ENCODE data around the gene CELF1.

- TF ChIP-seq POLR2A (IDR thresholded peaks at IDR 0.05; ENCODE audit: low read depth, low read length): no peak
- no peak for TF ChIP-seq CTCF (conservative IDR thresholded peaks at IDR 0.05; ENCODE audit: low read depth, low read length)
- TF ChIP-seq SMC3 (IDR thresholded peaks at IDR 0.05; ENCODE audit: low read depth, low read length): no peak
- 0 out of 2 replicates have a peak, but pooled peaks have one; percentile 30 for TF ChIP-seq BHLHE40 (IDR thresholded peaks at IDR 0.05; ENCODE audit: low read depth, low read length)
- no peak for TF ChIP-seq RFX5 (IDR thresholded peaks at IDR 0.05; ENCODE audit: low read depth, low read length)
- no peak for TF ChIP-seq CEBPB (IDR thresholded peaks at IDR 0.05; ENCODE audit: low read depth, low read length)
- no peak for TF ChIP-seq CHD1 (IDR thresholded peaks at IDR 0.05; ENCODE audit: low read depth, low read length)
- no peak for TF ChIP-seq ELK1 (IDR thresholded peaks at IDR 0.05; ENCODE audit: borderline replicate concordance, low read depth, low read length)
- TF ChIP-seq MAFK (IDR thresholded peaks at IDR 0.05; ENCODE audit: low read depth, low read length): peak; percentile 13; the same call in 1 of the 2 replicates
These were observed 37.9 kb downstream of the CELF1 start for GRCh38 chr11:47514825-47515647.

All from IMR-90 (cell line).